A549 treated with GW870086 at 1 μM for 4 hours (cell line): Measurements from ENCODE around the gene APLN. TPM values are rescaled to one million over a fixed set of nuclear protein-coding genes. Genes with fewer than 3 reads are reported as not detected.

Experiments used
- total RNA-seq: library from RNA; stranded (reverse); fragments of 200-300 nt; extraction: Qiagen RNA extraction; gene quantifications from 5 replicates; pipeline ENCODE4 v1.2.3, GENCODE V29; 2022; ENCODE audit warnings: low read depth

APLN gene, protein sequence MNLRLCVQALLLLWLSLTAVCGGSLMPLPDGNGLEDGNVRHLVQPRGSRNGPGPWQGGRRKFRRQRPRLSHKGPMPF
- total RNA-seq = 0.56 to 0.85 TPM (median 0.75 TPM) in 5 replicates

DNA sequence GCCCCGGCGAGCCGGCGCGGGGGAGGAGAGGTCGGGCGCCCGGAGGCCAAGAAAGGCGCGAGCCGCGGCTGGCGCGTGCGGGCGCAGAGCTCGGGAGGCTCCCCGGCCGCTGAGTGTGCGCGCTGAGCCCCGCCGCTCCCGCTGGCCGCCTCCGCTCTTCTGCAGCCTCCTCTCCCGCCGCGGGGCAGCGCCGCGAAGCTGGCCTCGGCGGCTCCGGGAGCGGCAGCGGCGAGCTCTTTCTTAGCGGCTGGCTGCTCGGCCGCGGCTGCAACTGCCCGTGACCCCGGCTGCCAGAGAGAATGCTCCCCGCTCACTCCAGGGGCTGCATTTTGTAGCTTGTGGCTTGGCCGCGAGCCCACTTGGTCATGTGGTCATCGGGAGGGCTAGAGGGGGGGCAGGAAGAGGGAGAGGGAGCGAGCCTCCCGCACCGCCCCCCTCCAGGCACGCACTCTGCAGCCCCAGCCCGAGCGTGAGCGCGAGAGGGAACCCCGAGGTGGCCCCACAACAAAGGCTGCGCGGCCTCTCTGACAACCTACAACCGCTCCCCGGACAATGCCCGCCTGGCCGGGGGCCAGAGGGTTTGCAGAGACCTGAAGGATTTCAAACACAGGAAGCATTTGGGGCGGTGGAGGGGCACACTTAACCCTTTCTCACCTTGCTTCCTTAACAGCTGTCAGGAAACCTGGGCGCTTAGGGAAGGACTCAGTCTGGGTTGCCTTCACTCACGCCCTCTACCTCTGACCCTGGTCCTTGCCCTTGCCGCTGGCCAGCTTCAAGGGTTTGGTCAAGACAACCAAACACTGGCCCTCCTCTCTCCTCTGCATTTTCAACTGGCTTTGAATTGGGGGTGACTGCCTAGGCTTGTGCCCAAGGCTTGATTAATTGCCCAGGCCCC, at the start of gene APLN:
TSS of gene APLN (minus strand) at position 305 of the 895 bp plus-strand sequence. CDS start 326 bp downstream, outside the sequence.

Other genes with a start within 250 kb of the APLN start
- 32.0 to 50.4 TPM (median 49.0 TPM) in 5 replicates for gene SMARCA1, start 131.5 kb downstream of the APLN start, total RNA-seq
- 18.4 to 25.8 TPM (median 25.1 TPM) in 5 replicates for gene OCRL, start 114.7 kb downstream of the APLN start, total RNA-seq
- gene XPNPEP2, start 84.0 kb upstream of the APLN start, total RNA-seq = not detected in 5 replicates
- gene SASH3, start 125.0 kb upstream of the APLN start, total RNA-seq = not detected in 5 replicates
- gene ZDHHC9, start 188.9 kb upstream of the APLN start, total RNA-seq = 49.5 to 56.4 TPM (median 55.3 TPM) in 5 replicates